HEK293 (cell line): ENCODE measurements around the gene OCRL.

Experiments used
- CTCF ChIA-PET: fragments of 350-600 bp; formaldehyde crosslinking; extraction: SDS; loops from one replicate; lab custom pipeline; 2021; ENCODE audit warnings: antibody characterized with exemption; lab: Yijun Ruan, JAX
- POLR2A ChIA-PET: fragments of 300-600 bp; formaldehyde crosslinking; extraction: SDS; loops from one replicate; lab custom pipeline; 2020; ENCODE audit warnings: antibody characterized with exemption, inconsistent platforms; lab: Yijun Ruan, JAX
- H3K27ac ChIP-seq: fragments of 200-500 bp; sonication (Bioruptor generic); 2 replicates; pipeline ENCODE4 v1.5.1; 2014; ENCODE audit warnings: low read depth, low read length, control low read depth, inconsistent platforms; ENCODE audit errors: extremely low read depth
- H3K36me3 ChIP-seq, 2 experiments: fragments of 200-500 bp in 1 of 2; sonication (Bioruptor generic) in 1 of 2; 1 replicate in 1 of 2; 2 replicates in 1 of 2; pipeline ENCODE4 v1.5.1; 2014 to 2017; ENCODE audit warnings: inconsistent platforms in 2 of 2, low read length in 2 of 2; ENCODE audit not compliant: control insufficient read depth in 2 of 2, insufficient read depth in 1 of 2
- H3K4me1 ChIP-seq: fragments of 200-500 bp; sonication (Bioruptor generic); 2 replicates; pipeline ENCODE4 v1.5.1; 2014; ENCODE audit warnings: mild to moderate bottlenecking, low read length, inconsistent platforms; ENCODE audit not compliant: control insufficient read depth, insufficient read depth
- H3K4me3 ChIP-seq: 2 replicates; pipeline ENCODE4 v1.5.1; 2011; ENCODE audit warnings: low read depth, mild to moderate bottlenecking, control low read depth, low read length, moderate library complexity
- H3K9me3 ChIP-seq: fragments of 200-500 bp; sonication (Bioruptor generic); 2 replicates; pipeline ENCODE4 v1.5.1; 2014; ENCODE audit warnings: low read depth, low read length, inconsistent platforms; ENCODE audit not compliant: control insufficient read depth, insufficient read depth
- GLIS2 ChIP-seq: fragments of 450-650 bp; formaldehyde crosslinking; IDR thresholded peaks from 2 replicates; pipeline ENCODE4 v1.5.1; 2016; ENCODE audit warnings: missing biosample characterization, missing genetic modification characterization
- WT1 ChIP-seq: fragments of 450-650 bp; formaldehyde crosslinking; IDR thresholded peaks from 2 replicates; pipeline ENCODE4 v1.5.1; 2016; ENCODE audit warnings: missing biosample characterization, missing genetic modification characterization
- YY2 ChIP-seq: fragments of 450-650 bp; formaldehyde crosslinking; IDR thresholded peaks from 2 replicates; pipeline ENCODE4 v1.5.1; 2016; ENCODE audit warnings: missing biosample characterization, missing genetic modification characterization
- ZNF140 ChIP-seq: fragments of 450-650 bp; formaldehyde crosslinking; IDR thresholded peaks from 2 replicates; pipeline ENCODE4 v1.5.1; 2016; ENCODE audit warnings: missing biosample characterization, missing genetic modification characterization
- ZNF335 ChIP-seq: fragments of 450-650 bp; formaldehyde crosslinking; conservative IDR thresholded peaks from 2 replicates; pipeline ENCODE4 v1.5.1; 2016; ENCODE audit warnings: missing biosample characterization, missing genetic modification characterization
- ZNF423 ChIP-seq: fragments of 450-650 bp; formaldehyde crosslinking; IDR thresholded peaks from 2 replicates; pipeline ENCODE4 v1.5.1; 2016; ENCODE audit warnings: missing biosample characterization, missing genetic modification characterization
- ZNF560 ChIP-seq: fragments of 450-650 bp; formaldehyde crosslinking; IDR thresholded peaks from 2 replicates; pipeline ENCODE4 v1.5.1; 2017; ENCODE audit warnings: missing biosample characterization, missing genetic modification characterization, borderline replicate concordance
- ZNF629 ChIP-seq: fragments of 450-650 bp; formaldehyde crosslinking; IDR thresholded peaks from 2 replicates; pipeline ENCODE4 v1.5.1; 2017; ENCODE audit warnings: missing biosample characterization, missing genetic modification characterization
- ZNF707 ChIP-seq: fragments of 450-650 bp; formaldehyde crosslinking; IDR thresholded peaks from 2 replicates; pipeline ENCODE4 v1.5.1; 2016; ENCODE audit warnings: missing biosample characterization, missing genetic modification characterization
- ZNF76 ChIP-seq: fragments of 450-650 bp; formaldehyde crosslinking; IDR thresholded peaks from 2 replicates; pipeline ENCODE4; 2016; ENCODE audit warnings: low read depth, missing biosample characterization, missing genetic modification characterization, borderline replicate concordance
- TF ChIP-seq, protein P1 (sequence below): fragments of 450-650 bp; IDR thresholded peaks from 2 replicates; pipeline ENCODE4 v1.5.1; 2018; ENCODE audit warnings: missing biosample characterization, missing genetic modification characterization
- TF ChIP-seq, protein P2 (sequence below): fragments of 450-650 bp; formaldehyde crosslinking; IDR thresholded peaks from 2 replicates; pipeline ENCODE4 v1.5.1; 2016; ENCODE audit warnings: missing biosample characterization, missing genetic modification characterization
- TF ChIP-seq, protein P3 (sequence below): fragments of 450-650 bp; formaldehyde crosslinking; conservative IDR thresholded peaks from 2 replicates; pipeline ENCODE4 v1.5.1; 2016; ENCODE audit warnings: low read depth, missing biosample characterization, missing genetic modification characterization
- TF ChIP-seq, protein P4 (sequence below): fragments of 450-650 bp; IDR thresholded peaks from 2 replicates; pipeline ENCODE4 v1.5.1; 2018; ENCODE audit warnings: missing biosample characterization, mild to moderate bottlenecking, missing genetic modification characterization

Gene OCRL

DNA sequence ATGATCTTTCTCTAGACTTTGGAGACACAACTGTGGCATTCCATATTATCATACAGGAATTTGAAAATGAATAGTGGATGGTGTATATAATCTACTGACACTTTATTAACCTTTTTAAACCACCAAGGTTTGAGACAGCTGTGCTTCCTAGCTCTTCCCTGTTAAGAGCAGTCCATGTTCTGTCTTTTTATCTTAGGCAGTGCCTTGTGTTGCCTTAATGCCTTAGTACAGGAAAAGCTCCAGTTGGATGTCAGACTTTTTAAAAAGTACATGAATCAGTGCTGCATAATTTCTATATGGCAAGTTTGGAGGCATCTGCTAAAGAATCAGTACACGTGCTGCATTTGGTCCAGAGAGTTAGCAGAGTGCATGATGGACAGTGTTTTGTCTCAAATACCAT lies 45.1 kb downstream of the OCRL start (continued):
- TF ChIP-seq, protein P1, sequence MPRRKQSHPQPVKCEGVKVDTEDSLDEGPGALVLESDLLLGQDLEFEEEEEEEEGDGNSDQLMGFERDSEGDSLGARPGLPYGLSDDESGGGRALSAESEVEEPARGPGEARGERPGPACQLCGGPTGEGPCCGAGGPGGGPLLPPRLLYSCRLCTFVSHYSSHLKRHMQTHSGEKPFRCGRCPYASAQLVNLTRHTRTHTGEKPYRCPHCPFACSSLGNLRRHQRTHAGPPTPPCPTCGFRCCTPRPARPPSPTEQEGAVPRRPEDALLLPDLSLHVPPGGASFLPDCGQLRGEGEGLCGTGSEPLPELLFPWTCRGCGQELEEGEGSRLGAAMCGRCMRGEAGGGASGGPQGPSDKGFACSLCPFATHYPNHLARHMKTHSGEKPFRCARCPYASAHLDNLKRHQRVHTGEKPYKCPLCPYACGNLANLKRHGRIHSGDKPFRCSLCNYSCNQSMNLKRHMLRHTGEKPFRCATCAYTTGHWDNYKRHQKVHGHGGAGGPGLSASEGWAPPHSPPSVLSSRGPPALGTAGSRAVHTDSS (tag by site-specific recombination), result no peak
- no peak for TF ChIP-seq ZNF335
- no peak for TF ChIP-seq GLIS2 (tag by site-specific recombination)
- TF ChIP-seq, protein P2, sequence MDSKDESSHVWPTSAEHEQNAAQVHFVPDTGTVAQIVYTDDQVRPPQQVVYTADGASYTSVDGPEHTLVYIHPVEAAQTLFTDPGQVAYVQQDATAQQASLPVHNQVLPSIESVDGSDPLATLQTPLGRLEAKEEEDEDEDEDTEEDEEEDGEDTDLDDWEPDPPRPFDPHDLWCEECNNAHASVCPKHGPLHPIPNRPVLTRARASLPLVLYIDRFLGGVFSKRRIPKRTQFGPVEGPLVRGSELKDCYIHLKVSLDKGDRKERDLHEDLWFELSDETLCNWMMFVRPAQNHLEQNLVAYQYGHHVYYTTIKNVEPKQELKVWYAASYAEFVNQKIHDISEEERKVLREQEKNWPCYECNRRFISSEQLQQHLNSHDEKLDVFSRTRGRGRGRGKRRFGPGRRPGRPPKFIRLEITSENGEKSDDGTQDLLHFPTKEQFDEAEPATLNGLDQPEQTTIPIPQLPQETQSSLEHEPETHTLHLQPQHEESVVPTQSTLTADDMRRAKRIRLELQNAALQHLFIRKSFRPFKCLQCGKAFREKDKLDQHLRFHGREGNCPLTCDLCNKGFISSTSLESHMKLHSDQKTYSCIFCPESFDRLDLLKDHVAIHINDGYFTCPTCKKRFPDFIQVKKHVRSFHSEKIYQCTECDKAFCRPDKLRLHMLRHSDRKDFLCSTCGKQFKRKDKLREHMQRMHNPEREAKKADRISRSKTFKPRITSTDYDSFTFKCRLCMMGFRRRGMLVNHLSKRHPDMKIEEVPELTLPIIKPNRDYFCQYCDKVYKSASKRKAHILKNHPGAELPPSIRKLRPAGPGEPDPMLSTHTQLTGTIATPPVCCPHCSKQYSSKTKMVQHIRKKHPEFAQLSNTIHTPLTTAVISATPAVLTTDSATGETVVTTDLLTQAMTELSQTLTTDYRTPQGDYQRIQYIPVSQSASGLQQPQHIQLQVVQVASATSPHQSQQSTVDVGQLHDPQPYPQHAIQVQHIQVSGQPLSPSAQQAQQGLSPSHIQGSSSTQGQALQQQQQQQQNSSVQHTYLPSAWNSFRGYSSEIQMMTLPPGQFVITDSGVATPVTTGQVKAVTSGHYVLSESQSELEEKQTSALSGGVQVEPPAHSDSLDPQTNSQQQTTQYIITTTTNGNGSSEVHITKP, result no peak
- no peak for TF ChIP-seq YY2 (tag by site-specific recombination)
- no peak for TF ChIP-seq ZNF140 (tag by site-specific recombination)
- no peak for TF ChIP-seq ZNF707
- no peak for TF ChIP-seq ZNF423
- TF ChIP-seq, protein P3, sequence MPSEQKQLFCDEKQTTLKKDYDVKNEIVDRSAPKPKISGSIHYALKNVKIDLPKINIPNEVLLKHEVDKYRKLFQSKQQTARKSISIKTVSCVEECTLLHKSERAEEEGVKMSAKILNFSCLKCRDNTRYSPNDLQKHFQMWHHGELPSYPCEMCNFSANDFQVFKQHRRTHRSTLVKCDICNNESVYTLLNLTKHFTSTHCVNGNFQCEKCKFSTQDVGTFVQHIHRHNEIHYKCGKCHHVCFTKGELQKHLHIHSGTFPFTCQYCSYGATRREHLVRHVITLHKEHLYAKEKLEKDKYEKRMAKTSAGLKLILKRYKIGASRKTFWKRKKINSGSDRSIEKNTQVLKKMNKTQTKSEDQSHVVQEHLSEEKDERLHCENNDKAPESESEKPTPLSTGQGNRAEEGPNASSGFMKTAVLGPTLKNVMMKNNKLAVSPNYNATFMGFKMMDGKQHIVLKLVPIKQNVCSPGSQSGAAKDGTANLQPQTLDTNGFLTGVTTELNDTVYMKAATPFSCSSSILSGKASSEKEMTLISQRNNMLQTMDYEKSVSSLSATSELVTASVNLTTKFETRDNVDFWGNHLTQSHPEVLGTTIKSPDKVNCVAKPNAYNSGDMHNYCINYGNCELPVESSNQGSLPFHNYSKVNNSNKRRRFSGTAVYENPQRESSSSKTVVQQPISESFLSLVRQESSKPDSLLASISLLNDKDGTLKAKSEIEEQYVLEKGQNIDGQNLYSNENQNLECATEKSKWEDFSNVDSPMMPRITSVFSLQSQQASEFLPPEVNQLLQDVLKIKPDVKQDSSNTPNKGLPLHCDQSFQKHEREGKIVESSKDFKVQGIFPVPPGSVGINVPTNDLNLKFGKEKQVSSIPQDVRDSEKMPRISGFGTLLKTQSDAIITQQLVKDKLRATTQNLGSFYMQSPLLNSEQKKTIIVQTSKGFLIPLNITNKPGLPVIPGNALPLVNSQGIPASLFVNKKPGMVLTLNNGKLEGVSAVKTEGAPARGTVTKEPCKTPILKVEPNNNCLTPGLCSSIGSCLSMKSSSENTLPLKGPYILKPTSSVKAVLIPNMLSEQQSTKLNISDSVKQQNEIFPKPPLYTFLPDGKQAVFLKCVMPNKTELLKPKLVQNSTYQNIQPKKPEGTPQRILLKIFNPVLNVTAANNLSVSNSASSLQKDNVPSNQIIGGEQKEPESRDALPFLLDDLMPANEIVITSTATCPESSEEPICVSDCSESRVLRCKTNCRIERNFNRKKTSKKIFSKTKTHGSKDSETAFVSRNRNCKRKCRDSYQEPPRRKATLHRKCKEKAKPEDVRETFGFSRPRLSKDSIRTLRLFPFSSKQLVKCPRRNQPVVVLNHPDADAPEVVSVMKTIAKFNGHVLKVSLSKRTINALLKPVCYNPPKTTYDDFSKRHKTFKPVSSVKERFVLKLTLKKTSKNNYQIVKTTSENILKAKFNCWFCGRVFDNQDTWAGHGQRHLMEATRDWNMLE (tag by site-specific recombination), result no peak
- TF ChIP-seq ZNF560 (tag by site-specific recombination), result no peak
- TF ChIP-seq ZNF629 (tag by site-specific recombination), result no peak
- TF ChIP-seq ZNF76 (tag by site-specific recombination), result no peak
- TF ChIP-seq WT1 (tag by site-specific recombination), result no peak
- TF ChIP-seq, all 188 proteins: peak for 0

DNA sequence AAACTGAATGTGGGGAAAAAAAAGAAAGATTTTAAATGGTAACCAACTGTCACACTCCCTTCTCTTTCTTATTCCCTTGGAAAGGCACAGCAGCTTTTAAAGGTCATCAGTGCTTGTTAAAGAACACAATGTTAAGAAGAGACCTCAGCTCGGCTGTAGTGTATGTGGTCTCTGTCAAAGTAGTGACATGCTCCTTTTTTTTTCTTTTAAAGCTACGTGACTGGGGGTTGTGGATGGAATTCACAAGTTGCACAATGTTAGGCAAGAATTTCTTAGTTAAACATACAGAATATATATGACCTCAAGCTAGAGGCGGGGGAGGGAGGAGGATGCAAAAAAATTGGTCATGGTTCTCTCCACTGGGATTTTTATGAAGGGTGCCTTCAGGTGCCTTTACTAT lies 45.6 kb downstream of the OCRL start:
- TF ChIP-seq ZNF76 (tag by site-specific recombination), result no peak
- TF ChIP-seq, protein P4, sequence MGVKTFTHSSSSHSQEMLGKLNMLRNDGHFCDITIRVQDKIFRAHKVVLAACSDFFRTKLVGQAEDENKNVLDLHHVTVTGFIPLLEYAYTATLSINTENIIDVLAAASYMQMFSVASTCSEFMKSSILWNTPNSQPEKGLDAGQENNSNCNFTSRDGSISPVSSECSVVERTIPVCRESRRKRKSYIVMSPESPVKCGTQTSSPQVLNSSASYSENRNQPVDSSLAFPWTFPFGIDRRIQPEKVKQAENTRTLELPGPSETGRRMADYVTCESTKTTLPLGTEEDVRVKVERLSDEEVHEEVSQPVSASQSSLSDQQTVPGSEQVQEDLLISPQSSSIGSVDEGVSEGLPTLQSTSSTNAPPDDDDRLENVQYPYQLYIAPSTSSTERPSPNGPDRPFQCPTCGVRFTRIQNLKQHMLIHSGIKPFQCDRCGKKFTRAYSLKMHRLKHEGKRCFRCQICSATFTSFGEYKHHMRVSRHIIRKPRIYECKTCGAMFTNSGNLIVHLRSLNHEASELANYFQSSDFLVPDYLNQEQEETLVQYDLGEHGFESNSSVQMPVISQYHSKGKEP, result no peak
- H3K27ac ChIP-seq, result no peak overlapping the region
- H3K4me3 ChIP-seq, result no peak overlapping the region
- no peaks in the 10 kb centered on the region for H3K9me3 ChIP-seq
- CTCF ChIA-PET, result interaction anchor here (0.7 to 2.0 kb wide), 2 partner anchors 20 to 160 kb away, joined by 3 to 6 read pairs; no protein-coding TSS in a partner anchor
- peaks cover 0 to 64% of the 10 kb centered on the region in 2 experiments; a peak in 2 of 3 replicates for H3K36me3 ChIP-seq
- no peaks in the 10 kb centered on the region for H3K4me1 ChIP-seq
- POLR2A ChIA-PET, result no interaction called here
